GM10847 (cell line): ENCODE results near the gene TMEM8B.

Source experiments
- POLR2A ChIP-seq: IDR thresholded peaks from 2 replicates; pipeline ENCODE4 v1.6.1; 2011; ENCODE audit not compliant: insufficient read length; ENCODE audit errors: extremely low read depth

The TMEM8B gene

DNA sequence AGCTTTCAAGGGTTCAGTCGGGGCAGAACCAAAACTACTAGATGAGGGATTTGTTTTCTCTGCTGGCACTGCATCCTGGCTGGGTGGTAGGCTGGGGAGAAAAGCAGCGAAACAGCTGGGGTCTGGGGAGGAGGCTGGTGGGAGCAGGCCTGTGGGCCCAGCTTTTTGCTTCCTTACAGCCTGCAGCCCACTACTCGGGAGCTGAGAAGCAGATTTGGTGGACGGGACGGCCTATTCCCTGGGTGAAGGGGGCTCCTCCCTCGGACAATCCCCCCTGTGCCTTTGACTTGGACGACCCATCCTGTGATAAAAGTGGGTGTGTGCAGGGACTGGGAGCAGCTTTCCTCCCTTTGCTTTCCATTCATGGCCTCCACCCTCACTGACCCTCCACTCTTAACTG lies 28.5 kb upstream of the TMEM8B start:
- TF ChIP-seq POLR2A = no peak

DNA sequence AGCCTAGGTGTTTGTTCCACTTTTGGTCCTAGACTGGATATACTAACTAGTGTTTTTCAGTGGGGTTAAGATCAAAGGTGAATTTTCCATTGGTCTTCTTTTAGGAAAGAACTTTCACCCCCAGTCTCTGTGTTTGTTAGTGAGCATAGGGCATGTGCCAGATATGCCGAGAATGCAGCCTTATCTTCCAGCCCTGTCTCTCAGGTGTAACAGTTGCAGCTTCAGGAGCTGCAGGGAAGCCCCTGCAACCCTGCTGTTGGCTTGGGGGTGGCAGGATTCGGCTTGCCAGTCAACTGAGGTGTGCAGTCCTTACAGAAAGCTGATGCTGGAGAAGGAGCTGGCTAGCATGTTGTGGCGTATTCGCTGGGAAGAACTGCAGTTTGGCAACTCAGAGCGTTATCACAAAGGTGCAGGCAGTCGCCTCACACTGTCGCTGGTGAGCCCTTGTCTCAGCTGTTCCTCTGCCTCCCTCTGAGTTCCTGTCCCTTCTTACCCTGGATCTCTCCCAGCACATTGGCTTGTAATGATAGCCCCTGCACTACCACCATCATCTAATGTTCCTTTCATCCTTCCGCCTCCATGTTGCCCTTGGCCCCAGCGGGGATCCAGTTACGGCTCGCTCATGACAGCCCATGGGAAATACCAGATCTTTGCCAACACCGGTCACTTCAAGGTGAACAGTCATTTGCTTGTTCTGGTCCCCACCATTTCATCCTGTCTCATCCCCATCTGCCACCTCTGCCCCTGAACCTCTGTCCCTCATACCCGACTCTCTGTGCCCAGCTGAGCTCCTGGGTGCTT lies 27.5 kb upstream of the TMEM8B start:
- TF ChIP-seq POLR2A = no peak

GRCh38 chr9:35806101-35806500 lies 22.9 kb upstream of the TMEM8B start:
- TF ChIP-seq POLR2A = no peak

DNA sequence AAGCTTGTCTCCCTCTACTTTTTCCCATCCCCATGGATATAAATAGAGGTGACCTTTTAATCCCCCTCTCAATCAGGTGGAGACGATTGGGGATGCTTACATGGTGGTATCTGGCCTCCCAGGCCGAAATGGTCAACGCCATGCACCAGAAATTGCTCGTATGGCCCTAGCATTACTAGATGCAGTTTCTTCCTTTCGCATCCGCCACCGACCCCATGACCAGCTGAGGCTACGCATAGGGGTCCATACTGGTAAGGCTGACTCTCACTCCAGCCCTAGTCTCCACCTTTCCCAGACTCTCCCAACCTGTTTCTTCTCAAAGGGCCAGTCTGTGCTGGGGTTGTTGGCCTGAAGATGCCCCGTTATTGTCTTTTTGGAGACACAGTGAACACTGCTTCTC lies 20.6 kb upstream of the TMEM8B start:
- TF ChIP-seq POLR2A = no peak

- TF ChIP-seq POLR2A = no peak
These were observed 18.9 kb upstream of the TMEM8B start for GRCh38 chr9:35810122-35810521.

- no peak for TF ChIP-seq POLR2A
These were observed 17.5 kb upstream of the TMEM8B start for GRCh38 chr9:35811381-35812024.

DNA sequence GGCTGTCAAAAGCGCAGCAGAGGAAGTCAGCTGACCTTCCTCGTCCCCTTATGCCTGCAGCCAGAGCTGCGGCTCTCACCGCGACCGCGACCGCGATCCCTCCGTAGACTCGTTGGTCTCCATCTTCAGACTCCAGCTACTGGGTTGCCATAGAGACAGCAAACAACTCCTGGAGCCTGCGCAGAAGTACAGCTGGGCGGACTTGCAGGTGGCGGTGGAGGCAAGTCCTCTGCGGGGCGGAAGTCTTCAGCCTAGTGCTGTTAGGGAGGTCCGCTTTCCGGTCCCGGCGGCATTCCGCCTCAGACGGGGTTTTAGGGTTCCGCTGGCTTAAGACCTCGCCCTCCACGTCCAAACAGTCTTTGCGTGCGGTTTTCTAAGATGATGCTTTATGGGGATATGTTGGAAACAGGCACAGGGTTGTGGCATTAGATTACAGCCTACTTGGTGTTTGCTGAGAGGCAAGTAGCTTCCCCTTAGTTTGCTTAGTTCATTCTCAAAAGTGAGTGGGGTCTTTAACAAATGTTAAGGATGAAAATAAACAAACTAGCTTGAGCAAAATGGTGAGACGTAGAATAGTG lies 16.9 kb upstream of the TMEM8B start, which contains the start of gene SPAG8:
Gene SPAG8, minus strand, starts transcription at position 238 of the 578 bp plus-strand sequence. Its CDS starts 115 bp downstream, at position 123.
- peak; percentile 32 for TF ChIP-seq POLR2A

DNA sequence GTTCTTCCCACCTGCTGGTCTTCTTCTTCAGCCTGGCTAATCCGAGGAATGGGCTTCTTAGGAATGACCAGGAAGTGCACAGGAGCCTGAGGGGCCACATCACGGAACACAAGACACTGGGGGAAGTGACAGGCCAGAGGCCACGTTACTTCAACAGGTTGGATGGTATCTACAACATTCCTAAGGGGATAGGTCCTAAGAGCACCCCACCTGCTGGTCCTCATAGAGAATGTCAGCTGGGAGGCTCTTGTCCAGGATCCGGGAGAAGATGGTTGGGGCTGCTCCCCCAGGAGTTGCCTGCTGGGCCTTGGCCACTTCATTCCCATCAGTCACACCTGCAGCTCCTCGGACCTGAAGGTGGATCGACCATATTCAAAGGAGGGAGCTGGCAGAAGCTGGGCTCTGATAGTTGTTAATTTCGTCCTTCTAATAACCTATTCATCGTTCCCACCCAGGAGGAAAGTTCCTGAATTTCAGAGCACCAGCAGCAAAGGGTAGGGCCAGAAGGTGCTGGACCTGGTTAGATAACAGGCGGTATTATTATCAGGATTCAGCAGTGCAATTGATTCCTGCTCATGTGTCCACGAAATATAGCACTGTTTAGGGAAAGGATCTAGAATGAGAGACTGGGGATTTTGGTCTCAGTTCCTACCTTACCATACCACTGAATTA lies 15.5 kb upstream of the TMEM8B start:
- TF ChIP-seq POLR2A = no peak

GRCh38 chr9:35814106-35814840 lies 14.8 kb upstream of the TMEM8B start:
- TF ChIP-seq POLR2A = no peak

- TF ChIP-seq POLR2A = peak; percentile 91
These were observed 14.0 kb upstream of the TMEM8B start, which contains the start of gene HINT2 for GRCh38 chr9:35814841-35815543. HINT2 (minus strand) TSS chr9:35815042; CDS start chr9:35814979, 63 bp downstream.

GRCh38 chr9:35816708-35817107 lies 12.3 kb upstream of the TMEM8B start:
- no peak for TF ChIP-seq POLR2A

- no peak for TF ChIP-seq POLR2A
These were observed 10.7 kb upstream of the TMEM8B start for GRCh38 chr9:35818341-35818740.

GRCh38 chr9:35820076-35820475 lies 9.0 kb upstream of the TMEM8B start:
- TF ChIP-seq POLR2A = no peak

- no peak for TF ChIP-seq POLR2A
These were observed 6.1 kb upstream of the TMEM8B start for GRCh38 chr9:35822926-35823325.
